Psoas muscle (tissue), 8 donors: Measurements from ENCODE around the gene PGK1. TPM values are rescaled to one million over a fixed set of nuclear protein-coding genes. Genes with fewer than 3 reads are reported as not detected.

Source experiments
- ATAC-seq, 4 donors: fragments of 200-7000 bp; cut with Tn5 transposase; one replicate each; pipeline ENCODE4 v1.9.1; 2020; ENCODE audit warnings: moderate library complexity in 3 of 4, mild to moderate bottlenecking in 2 of 4
- DNase-seq, 2 donors: peaks; one replicate each; pipeline ENCODE4 v3.0.0-alpha.2; 2020
- H3K27ac ChIP-seq: fragments of 200-600 bp; one replicate; pipeline ENCODE4 v1.8.0; 2022
- H3K27me3 ChIP-seq, 3 donors: fragments of 200-600 bp in 1 of 3; one replicate each; pipeline versions ENCODE4 v1.6.1 to v1.8.0; 2013 to 2022; ENCODE audit warnings: low read length in 2 of 3, mild to moderate bottlenecking in 2 of 3, moderate library complexity in 1 of 3; ENCODE audit not compliant: insufficient read depth in 3 of 3
- H3K36me3 ChIP-seq, 2 donors: fragments of 200-600 bp in 1 of 2; one replicate each; pipeline versions ENCODE4 v1.6.1 to v1.8.0; 2013 to 2022; ENCODE audit warnings: low read depth in 1 of 2, mild to moderate bottlenecking in 1 of 2, moderate library complexity in 1 of 2; ENCODE audit not compliant: insufficient read depth in 1 of 2
- H3K4me1 ChIP-seq: fragments of 200-600 bp; one replicate; pipeline ENCODE4 v1.8.0; 2022
- H3K4me3 ChIP-seq: fragments of 200-600 bp; one replicate; pipeline ENCODE4 v1.8.0; 2022; ENCODE audit warnings: mild to moderate bottlenecking
- H3K9me3 ChIP-seq: fragments of 200-600 bp; one replicate; pipeline ENCODE4 v1.8.0; 2022
- WGBS, 3 donors: extraction: QIAGEN DNeasy Blood & Tissue Kit; methylation state at CpG; one replicate each; pipeline versions ENCODE4 v1.1.6 to v1.1.7; 2013; 5-methylcytosine and 5-hydroxymethylcytosine counted together
- intact Hi-C, 2 donors: fragments of 100-400 bp; cut with DNase I; formaldehyde crosslinking; loops; one replicate each; pipeline versions ENCODE4 v1.11.0 to v1.14.2; 2022
- polyA plus RNA-seq, 3 donors: library from polyadenylated mRNA; stranded (reverse); fragments of 200-250 nt; gene quantifications; one replicate each; pipeline ENCODE4 v1.2.3, GENCODE V29; 2013
- total RNA-seq, 4 donors: library from RNA; stranded (reverse); fragmentation: NEBNext Ultra II Directional in 2 of 4; extraction: Animal tissue kit (Norgen Biotek cat#: 25700) in 2 of 4; gene quantifications; one replicate each; pipeline versions ENCODE4 v1.2.1 to v1.2.4, GENCODE V29; 2021 to 2023
- TF ChIP-seq, protein P1 (sequence below): fragments of 200-600 bp; IDR thresholded peaks from one replicate; pipeline ENCODE4 v1.8.0; 2022; ENCODE audit warnings: antibody characterized with exemption
- donor health status: healthy with polysubstance abuse.
- donor health status: DM: no; HTN: no; CAD: no; lungs with moderate emphysema.
- donor health status: Bipolar disorder and iron deficiency.
- donor health status: healthy.
- donor health status: DM: yes; HTN: yes; CAD: no.
- donor health status: DM: no; HTN: no; CAD: no.
- donor health status: DM: no; HTN: no; CAD: no.
- donor health status: DM: yes; HTN: yes; CAD: no.

Gene PGK1
- total and polyA plus RNA-seq, 7 donors: 234 to 372 (median 290) TPM

GRCh38 chrX:78092296-78092695 lies 11.8 kb upstream of the PGK1 start:
- TF ChIP-seq, protein P1, sequence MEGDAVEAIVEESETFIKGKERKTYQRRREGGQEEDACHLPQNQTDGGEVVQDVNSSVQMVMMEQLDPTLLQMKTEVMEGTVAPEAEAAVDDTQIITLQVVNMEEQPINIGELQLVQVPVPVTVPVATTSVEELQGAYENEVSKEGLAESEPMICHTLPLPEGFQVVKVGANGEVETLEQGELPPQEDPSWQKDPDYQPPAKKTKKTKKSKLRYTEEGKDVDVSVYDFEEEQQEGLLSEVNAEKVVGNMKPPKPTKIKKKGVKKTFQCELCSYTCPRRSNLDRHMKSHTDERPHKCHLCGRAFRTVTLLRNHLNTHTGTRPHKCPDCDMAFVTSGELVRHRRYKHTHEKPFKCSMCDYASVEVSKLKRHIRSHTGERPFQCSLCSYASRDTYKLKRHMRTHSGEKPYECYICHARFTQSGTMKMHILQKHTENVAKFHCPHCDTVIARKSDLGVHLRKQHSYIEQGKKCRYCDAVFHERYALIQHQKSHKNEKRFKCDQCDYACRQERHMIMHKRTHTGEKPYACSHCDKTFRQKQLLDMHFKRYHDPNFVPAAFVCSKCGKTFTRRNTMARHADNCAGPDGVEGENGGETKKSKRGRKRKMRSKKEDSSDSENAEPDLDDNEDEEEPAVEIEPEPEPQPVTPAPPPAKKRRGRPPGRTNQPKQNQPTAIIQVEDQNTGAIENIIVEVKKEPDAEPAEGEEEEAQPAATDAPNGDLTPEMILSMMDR: peak; percentile 18
- H3K27me3 ChIP-seq: peaks cover 0 to 5% (median 0%) of the 10 kb centered on the region in 3 donors
- intact Hi-C loops: loop anchor here in 1 of 2 donors (10.0 kb wide), 1 partner anchor 177 kb away; the partner anchor contains the start of gene ATP7A
- ATAC-seq: peak in 2 of 4 donors; percentile 27 to 36
- DNase-seq: no peak
- no peak overlapping the region for H3K4me3 ChIP-seq
- no peak overlapping the region for H3K27ac ChIP-seq
- no peaks in the 10 kb centered on the region for H3K36me3 ChIP-seq
- H3K9me3 ChIP-seq: peaks cover 4% of the 10 kb centered on the region
- no peaks in the 10 kb centered on the region for H3K4me1 ChIP-seq
- 22 to 40% (median 28%) methylated on average over 2 of the region's 2 CpGs for WGBS, 3 donors

DNA sequence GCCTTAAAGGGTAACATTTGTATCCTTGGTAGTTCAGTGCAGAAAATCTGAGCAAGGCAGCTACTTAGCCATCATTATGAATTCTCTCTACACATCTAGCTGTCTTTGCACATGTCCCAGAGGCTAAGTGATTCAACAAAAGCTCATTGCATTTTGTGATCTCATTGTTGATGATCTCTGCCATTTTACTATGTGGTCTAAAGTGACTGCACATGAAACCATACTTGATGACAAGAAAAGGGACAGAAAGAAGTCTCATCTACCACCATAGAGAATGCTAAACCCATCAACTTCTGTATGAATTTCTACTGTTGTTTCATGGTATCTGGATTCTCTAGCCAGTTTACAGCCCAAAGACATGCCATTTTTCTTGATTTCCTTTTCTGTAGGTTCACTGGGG lies 5.9 kb upstream of the PGK1 start:
- H3K4me3 ChIP-seq: no peak overlapping the region
- ATAC-seq (no peak), DNase-seq (no peak)
- intact Hi-C loops: loop anchor here in 1 of 2 donors (10.0 kb wide), 1 partner anchor 183 kb away; the partner anchor contains the start of gene ATP7A
- H3K27me3 ChIP-seq: peaks cover 0 to 13% (median 0%) of the 10 kb centered on the region in 3 donors
- TF ChIP-seq, protein P1: no peak
- H3K4me1 ChIP-seq: no peaks in the 10 kb centered on the region
- no peaks in the 10 kb centered on the region for H3K9me3 ChIP-seq
- no peaks in the 10 kb centered on the region for H3K36me3 ChIP-seq
- no peak overlapping the region for H3K27ac ChIP-seq

DNA sequence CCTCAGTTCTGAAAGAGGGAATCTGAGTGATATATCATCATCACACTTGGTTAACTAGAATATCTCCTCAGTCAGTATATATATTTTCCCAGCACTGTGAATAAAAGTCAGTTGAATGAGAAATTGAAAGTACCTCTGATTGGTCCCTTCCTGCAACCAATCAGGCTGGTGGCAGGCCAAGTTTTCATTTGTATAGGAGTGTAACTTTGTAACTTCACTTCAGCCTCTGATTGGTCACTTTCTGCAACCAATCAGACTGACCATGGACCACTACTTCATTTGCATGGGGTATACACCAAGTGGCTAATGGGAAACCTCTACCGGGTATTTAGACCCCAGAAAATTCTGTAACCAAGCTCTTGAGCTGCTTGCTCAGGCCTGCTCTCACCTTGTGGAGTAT lies 2.0 kb upstream of the PGK1 start:
- Histone ChIP-seq H3K9me3 (no peaks in the 10 kb centered on the region), H3K27ac (no peak overlapping the region), H3K4me3 (no peak overlapping the region), H3K27me3 (peaks cover 0 to 13% (median 0%) of the 10 kb centered on the region in 3 donors), H3K36me3 (no peaks in the 10 kb centered on the region), H3K4me1 (no peaks in the 10 kb centered on the region)
- TF ChIP-seq, protein P1: no peak
- intact Hi-C loops: loop anchor here in 1 of 2 donors (10.0 kb wide), 1 partner anchor 207 kb away; the partner anchor contains the start of genes COX7B and MAGT1
- ATAC-seq: no peak
- no peak for DNase-seq
- WGBS, 3 donors: 73 to 95% (median 83%) methylated on average over 1 of the region's 1 CpG

- 82 to 85% (median 84%) methylated on average over 22 to 23 of the region's 23 CpGs for WGBS, 3 donors
- Histone ChIP-seq H3K4me1 (peaks cover 7% of the 10 kb centered on the region), H3K27ac (peak overlapping the region; percentile 92), H3K9me3 (no peaks in the 10 kb centered on the region), H3K27me3 (peaks cover 0 to 9% (median 0%) of the 10 kb centered on the region in 3 donors), H3K4me3 (peak overlapping the region; percentile 79), H3K36me3 (no peaks in the 10 kb centered on the region)
- DNase-seq (no peak), ATAC-seq (no peak)
- intact Hi-C loops: loop anchor here in 1 of 2 donors (10.0 kb wide), 1 partner anchor 208 kb away; the partner anchor contains the start of genes COX7B and MAGT1
- TF ChIP-seq, protein P1: no peak
These were observed 936 bp upstream of the PGK1 start for GRCh38 chrX:78103001-78103622.
